ENCODE measurements around the gene PTRH2. TPM values are rescaled to one million over a fixed set of nuclear protein-coding genes. Genes with fewer than 3 reads are reported as not detected.

The PTRH2 gene
- total RNA-seq, 1 experiment from 2014 or later, result 26.8 TPM

GRCh38 chr17:59669411-59669810 is 37.8 kb downstream of the PTRH2 start:
- DNase-seq (ENCODE audit: low read depth), result no peak

- peak; percentile 94 for DNase-seq (ENCODE audit: low read depth)
Measured at GRCh38 chr17:59668816-59669215, 38.4 kb downstream of the PTRH2 start.

GRCh38 chr17:59666235-59666634 is 41.0 kb downstream of the PTRH2 start:
- peak; percentile 39 for DNase-seq (ENCODE audit: low read depth)

- peak; percentile 32 for DNase-seq (ENCODE audit: low read depth)
Measured at GRCh38 chr17:59656624-59657023, 50.6 kb downstream of the PTRH2 start.

- peak; percentile 78 for DNase-seq (ENCODE audit: low read depth)
Measured at GRCh38 chr17:59652119-59652518, 55.1 kb downstream of the PTRH2 start.

DNA sequence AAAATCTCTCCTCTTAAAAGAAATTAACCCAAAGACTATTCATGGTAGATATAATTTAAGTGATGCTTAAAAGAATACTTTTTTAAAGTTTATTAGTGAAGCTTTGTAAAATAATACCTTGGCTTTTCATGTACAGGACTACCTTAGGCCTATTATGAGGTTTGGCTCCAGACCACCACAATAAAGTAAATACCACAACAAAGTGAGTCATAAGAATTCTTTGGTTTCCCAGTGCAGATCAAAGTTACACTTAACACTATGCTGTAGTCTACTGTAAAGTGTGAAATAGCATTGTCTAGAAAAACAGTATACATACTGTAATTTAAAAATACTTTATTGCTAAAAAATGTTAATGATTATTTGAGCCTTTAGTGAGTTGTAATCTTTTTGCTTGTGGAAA is 55.9 kb downstream of the PTRH2 start:
- peak; percentile 77 for DNase-seq (ENCODE audit: low read depth)

GRCh38 chr17:59650642-59651041 is 56.6 kb downstream of the PTRH2 start:
- DNase-seq (ENCODE audit: low read depth), result no peak

- no peak for DNase-seq (ENCODE audit: low read depth)
Measured at GRCh38 chr17:59649886-59650285, 57.3 kb downstream of the PTRH2 start.

Other genes with a start within 250 kb of the PTRH2 start
- 44.4 and 50.1 TPM in 2 replicates for gene DHX40, start 141.8 kb downstream of the PTRH2 start, total RNA-seq (2014; rRNA removed; shearing (Covaris generic))
- 204 and 333 TPM in 2 replicates for gene CLTC, start 87.5 kb downstream of the PTRH2 start, total RNA-seq (2014; rRNA removed; shearing (Covaris generic))
- gene VMP1, start 224 bp upstream of the PTRH2 start, total RNA-seq (2014; rRNA removed; shearing (Covaris generic)), result 170 and 171 TPM in 2 replicates
- gene TUBD1, start 185.5 kb upstream of the PTRH2 start, total RNA-seq (2014; rRNA removed; shearing (Covaris generic)), result 9.2 and 11.4 TPM in 2 replicates
- 15.7 and 25.0 TPM in 2 replicates for gene RPS6KB1, start 185.7 kb upstream of the PTRH2 start, total RNA-seq (2014; rRNA removed; shearing (Covaris generic))